ENCODE results near the gene MET. TPM values are rescaled to one million over a fixed set of nuclear protein-coding genes. Genes with fewer than 3 reads are reported as not detected.

Gene MET
- total and polyA plus RNA-seq, 2 of the 8 experiments (the other 6 are each of a cell fraction or from before 2014, with no cell fraction given), result 3.5 to 12.9 TPM

- Histone ChIP-seq H2BK12ac (ENCODE audit: low read depth, low read length) (no peak overlapping the region), H3K23ac (ENCODE audit: insufficient read length) (no peak overlapping the region), H3K4me1 (replicated peaks in 1 of 4; ENCODE audit: control insufficient read depth in 3 of 4, insufficient read depth in 4 of 4, low read length in 3 of 4) (no peaks in the 10 kb centered on the region; a peak in 1 of 7 replicates), H4K8ac (ENCODE audit: extremely low read depth, insufficient read depth, low read length) (no peak overlapping the region), H3K79me2 (ENCODE audit: control insufficient read depth in 1 of 2, insufficient read depth in 2 of 2, low read length in 2 of 2) (no peaks in the 10 kb centered on the region), H2AFZ (ENCODE audit: low read length) (no peak overlapping the region), H3K9me3 (ENCODE audit: insufficient read depth in 2 of 2, low read depth in 1 of 2, low read length in 1 of 2) (no peaks in the 10 kb centered on the region), H3K36me3 (ENCODE audit: control insufficient read depth in 2 of 4, insufficient read depth in 4 of 4, low read length in 3 of 4) (no peaks in the 10 kb centered on the region), H2AK5ac (ENCODE audit: low read depth, low read length) (no peak overlapping the region), H3K14ac (ENCODE audit: insufficient read length) (no peak overlapping the region), H3K23me2 (ENCODE audit: low read depth, low read length) (no peaks in the 10 kb centered on the region; the same call in 1 of the 2 replicates), H4K20me1 (replicated peaks in 1 of 2; ENCODE audit: control insufficient read depth in 1 of 2, insufficient read depth in 2 of 2, low read length in 2 of 2) (no peaks in the 10 kb centered on the region), H4K5ac (ENCODE audit: insufficient read length, low read depth, low read length) (no peak overlapping the region), H2BK5ac (ENCODE audit: low read depth, low read length) (no peak overlapping the region), H3K4me2 (ENCODE audit: insufficient read depth in 1 of 2, low read depth in 2 of 2, low read length in 2 of 2) (no peak overlapping the region), H3K79me1 (ENCODE audit: low read depth, low read length) (no peaks in the 10 kb centered on the region), H2BK20ac (ENCODE audit: low read length) (no peak overlapping the region), H2BK15ac (ENCODE audit: low read length) (no peak overlapping the region), H3K56ac (replicated peaks; ENCODE audit: insufficient read length, low read depth, low read length) (no peak overlapping the region), H2BK120ac (replicated peaks; ENCODE audit: low read depth, low read length) (no peak overlapping the region), H3K27ac (ENCODE audit: low read depth, low read length) (no peak overlapping the region), H3K4ac (replicated peaks; ENCODE audit: insufficient read length, low read depth, low read length) (no peak overlapping the region), H3K18ac (ENCODE audit: extremely low read depth, low read length) (no peak overlapping the region), H4K91ac (replicated peaks; ENCODE audit: insufficient read length, low read length) (no peak overlapping the region), H3K9ac (replicated peaks in 1 of 4; ENCODE audit: extremely low read depth in 1 of 4, low read depth in 3 of 4, low read length in 3 of 4) (no peak overlapping the region), H3K27me3 (replicated peaks in 1 of 4; ENCODE audit: control insufficient read depth in 3 of 4, extremely low read depth in 1 of 4, insufficient read depth in 3 of 4, low read length in 3 of 4) (no peaks in the 10 kb centered on the region), H3K4me3 (ENCODE audit: extremely low read depth in 1 of 4, insufficient read depth in 2 of 4, low read depth in 3 of 4, low read length in 4 of 4) (no peak overlapping the region)
- ChIA-PET CTCF (ENCODE audit: partially characterized antibody) (interaction anchor here (0.9 to 3.4 kb wide), 4 partner anchors 9 to 203 kb away, joined by 3 to 14 read pairs (median 6); no protein-coding TSS in a partner anchor), POLR2A (ENCODE audit: partially characterized antibody) (no interaction called here)
- DNase-seq (ENCODE audit: low read depth in 1 of 2, low spot score in 2 of 2) (no peak), FAIRE-seq (no peak)
- TF ChIP-seq KDM5A (IDR thresholded peaks at IDR 0.05; ENCODE audit: low read length), result no peak
- TF ChIP-seq SUZ12 (IDR thresholded peaks at IDR 0.05; ENCODE audit: low read length), result no peak
- TF ChIP-seq TAF7 (optimal IDR thresholded peaks at IDR 0.05; ENCODE audit: borderline replicate concordance, low read depth, low read length), result no peak
- no peak for TF ChIP-seq SIX5 (IDR thresholded peaks at IDR 0.05; ENCODE audit: low read depth, low read length)
- 91% methylated on average over 5 of the region's 5 CpGs; no CpG with 5 or more reads in 1 of the 2 experiments for WGBS, 2 experiments (ENCODE audit: extremely low coverage in 1 of 2, insufficient coverage in 1 of 2, insufficient read length in 1 of 2, insufficient replicate concordance in 2 of 2, low coverage in 1 of 2, low lambda C conversion rate in 2 of 2, missing lambda C conversion rate in 1 of 2)
These were observed 121.9 kb downstream of the MET start for GRCh38 chr7:116793795-116794340.
